B cell (primary cell): ENCODE data around the gene EIPR1. TPM values are rescaled to one million over a fixed set of nuclear protein-coding genes. Genes with fewer than 3 reads are reported as not detected.

Experiments used
- ATAC-seq: fragments of 200-7000 bp; cut with Tn5 transposase; one replicate; pipeline ENCODE4 v1.10.0; 2021; ENCODE audit warnings: low read depth, mild to moderate bottlenecking, moderate number of reproducible peaks, moderate library complexity
- CTCF ChIA-PET: fragments of 350-600 bp; sonication (Branson Sonifier 250); formaldehyde crosslinking; loops from one replicate; lab custom pipeline; 2021; ENCODE audit warnings: antibody characterized with exemption, inconsistent platforms; lab: Charles Lee
- POLR2A ChIA-PET: fragments of 350-600 bp; sonication (Branson Sonifier 250); formaldehyde crosslinking; loops from one replicate; lab custom pipeline; 2021; ENCODE audit warnings: antibody characterized with exemption; lab: Charles Lee
- DNase-seq: peaks from one replicate; pipeline ENCODE4 v3.0.0; 2013
- H2AFZ ChIP-seq: 2 replicates; pipeline ENCODE4 v1.6.1; 2012; ENCODE audit warnings: mild to moderate bottlenecking, low read depth, low read length; ENCODE audit not compliant: insufficient read depth, poor library complexity, severe bottlenecking
- H3K27ac ChIP-seq, 2 donors: 1 replicate in 1 of 2; 2 replicates in 1 of 2; pipeline ENCODE4 v1.5.1; 2012 to 2013; ENCODE audit warnings: low read length in 2 of 2, mild to moderate bottlenecking in 2 of 2, moderate library complexity in 1 of 2
- H3K27me3 ChIP-seq, 4 experiments: fragments of 200-600 bp in 1 of 4; sonication (generic) in 1 of 4; replicated peaks in 1 of 4; 1 replicate in 2 of 4; 2 replicates in 2 of 4; pipeline versions ENCODE4 v1.6.1 to v1.7.0; 2013 to 2016; ENCODE audit warnings: low read length in 3 of 4, mild to moderate bottlenecking in 2 of 4, mixed read lengths in 1 of 4, moderate library complexity in 1 of 4; ENCODE audit not compliant: insufficient read depth in 4 of 4, control insufficient read depth in 3 of 4; ENCODE audit errors: control extremely low read depth in 1 of 4
- H3K36me3 ChIP-seq, 2 experiments: replicated peaks in 1 of 2; 1 replicate in 1 of 2; 2 replicates in 1 of 2; pipeline versions ENCODE4 v1.6.1 to v1.7.1; 2013; ENCODE audit warnings: low read length in 1 of 2; ENCODE audit not compliant: insufficient read depth in 2 of 2, control insufficient read depth in 1 of 2; ENCODE audit errors: control extremely low read depth in 1 of 2, extremely low read depth in 1 of 2
- H3K4me1 ChIP-seq, 2 donors: fragments of 200-600 bp in 1 of 2; sonication (generic) in 1 of 2; 1 replicate in 1 of 2; 2 replicates in 1 of 2; pipeline versions ENCODE4 v1.5.1 to v1.6.1; 2013 to 2017; ENCODE audit warnings: low read length in 2 of 2; ENCODE audit not compliant: control insufficient read depth in 2 of 2, insufficient read depth in 2 of 2
- H3K4me2 ChIP-seq: replicated peaks from 2 replicates; pipeline ENCODE3; 2012; ENCODE audit warnings: mild to moderate bottlenecking, low read depth, low read length; ENCODE audit not compliant: poor library complexity, severe bottlenecking
- H3K4me3 ChIP-seq, 5 experiments: fragments of 200-600 bp in 1 of 5; sonication (generic) in 1 of 5; 1 replicate in 3 of 5; 2 replicates in 2 of 5; pipeline versions ENCODE4 v1.5.1 to v1.7.0; 2011 to 2016; ENCODE audit warnings: low read length in 4 of 5, mild to moderate bottlenecking in 4 of 5, low read depth in 2 of 5, control low read depth in 1 of 5, moderate library complexity in 1 of 5; ENCODE audit not compliant: insufficient read depth in 1 of 5; ENCODE audit errors: control extremely low read depth in 1 of 5, extremely low read depth in 1 of 5
- H3K79me2 ChIP-seq: fragments of 200-600 bp; sonication (generic); one replicate; pipeline ENCODE4 v1.6.0; 2016; ENCODE audit warnings: low read length; ENCODE audit not compliant: control insufficient read depth, insufficient read depth
- H3K9ac ChIP-seq: fragments of 200-600 bp; sonication (generic); 2 replicates; pipeline ENCODE4 v1.6.1; 2017; ENCODE audit warnings: mild to moderate bottlenecking, low read length, moderate library complexity
- H3K9me3 ChIP-seq, 3 donors: one replicate each; pipeline versions ENCODE4 v1.6.1 to v1.7.1; 2013; ENCODE audit warnings: low read length in 2 of 3; ENCODE audit not compliant: control insufficient read depth in 2 of 3, insufficient read depth in 1 of 3; ENCODE audit errors: control extremely low read depth in 1 of 3
- H4K20me1 ChIP-seq: 2 replicates; pipeline ENCODE4 v1.6.0; 2012; ENCODE audit warnings: mild to moderate bottlenecking, low read length; ENCODE audit not compliant: insufficient read depth, control insufficient read depth, poor library complexity, severe bottlenecking
- H3K27ac Mint-ChIP-seq: one replicate; pipeline ENCODE4 v1.8.0; 2021; ENCODE audit warnings: mixed read lengths
- H3K27me3 Mint-ChIP-seq: one replicate; pipeline ENCODE4 v1.8.0; 2021; ENCODE audit warnings: mixed read lengths
- H3K4me1 Mint-ChIP-seq: one replicate; pipeline ENCODE4 v1.8.0; 2021; ENCODE audit warnings: mixed read lengths
- H3K4me3 Mint-ChIP-seq: one replicate; pipeline ENCODE4 v1.8.0; 2021; ENCODE audit warnings: mixed read lengths
- H3K9me3 Mint-ChIP-seq: one replicate; pipeline ENCODE4 v1.8.0; 2022; ENCODE audit warnings: mixed read lengths; ENCODE audit not compliant: insufficient read depth
- CTCF ChIP-seq: fragments of 200-600 bp; IDR thresholded peaks from one replicate; pipeline ENCODE4 v1.8.0; 2022; ENCODE audit warnings: antibody characterized with exemption, mild to moderate bottlenecking
- EZH2 ChIP-seq: IDR thresholded peaks from 2 replicates; pipeline ENCODE4 v1.6.1; 2012; ENCODE audit warnings: borderline replicate concordance, low read depth, mild to moderate bottlenecking, moderate library complexity, low read length; ENCODE audit not compliant: insufficient read depth, poor library complexity, severe bottlenecking
- WGBS: methylation state at CpG from one replicate; pipeline ENCODE4 v1.1.5; 2013; ENCODE audit warnings: missing lambda C conversion rate; ENCODE audit not compliant: insufficient coverage; 5-methylcytosine and 5-hydroxymethylcytosine counted together
- intact Hi-C: fragments of 100-400 bp; cut with micrococcal nuclease; formaldehyde crosslinking; loops from one replicate; pipeline ENCODE4 v1.10.0; 2022
- polyA plus RNA-seq: library from polyadenylated mRNA; depleted of rRNA; stranded (reverse); fragments of >200 nt; gene quantifications from 2 replicates; pipeline ENCODE4 v1.2.3, GENCODE V29; 2012
- total RNA-seq, 2 donors: library from RNA; stranded (reverse); fragments of 120-200 nt in 1 of 2; gene quantifications; 1 replicate in 1 of 2; 2 replicates in 1 of 2; pipeline versions ENCODE4 v1.2.3 to v1.2.4, GENCODE V29; 2013 to 2022

The EIPR1 gene
- total and polyA plus RNA-seq, 2 donors (not counting 1 experiment from before 2014, with no cell fraction given) = 31.8 to 37.0 TPM

- Mint-ChIP-seq H3K9me3 (no peaks in the 10 kb centered on the region), H3K27me3 (no peaks in the 10 kb centered on the region), H3K4me3 (no peak overlapping the region), H3K4me1 (peaks cover 8% of the 10 kb centered on the region), H3K27ac (no peak overlapping the region)
- peaks cover 0 to 8% of the 10 kb centered on the region in 2 donors for H3K4me1 ChIP-seq
- no peak overlapping the region for H3K9ac ChIP-seq
- H3K27ac ChIP-seq = no peak overlapping the region
- intact Hi-C loops = no loop called here
- H3K79me2 ChIP-seq = peaks cover 36% of the 10 kb centered on the region
- peaks cover 6 to 24% of the 10 kb centered on the region in 2 experiments for H3K36me3 ChIP-seq
- H2AFZ ChIP-seq = no peak overlapping the region
- no peak overlapping the region for H3K4me2 ChIP-seq
- no peak overlapping the region for H3K4me3 ChIP-seq
- peaks cover 0 to 11% (median 0%) of the 10 kb centered on the region in 3 donors for H3K9me3 ChIP-seq
- POLR2A ChIA-PET = no interaction called here
- CTCF ChIA-PET = no interaction called here
- H4K20me1 ChIP-seq = peaks cover 20% of the 10 kb centered on the region
- H3K27me3 ChIP-seq = no peaks in the 10 kb centered on the region
- 100% methylated on average over 1 of the region's 3 CpGs for WGBS
- ATAC-seq = no peak
- TF ChIP-seq CTCF (no peak), EZH2 (no peak)
- no peak for DNase-seq
These were observed 33.5 kb upstream of the EIPR1 start for GRCh38 chr2:3411103-3411502.

- CTCF ChIA-PET = no interaction called here
- H3K27me3 Mint-ChIP-seq = no peaks in the 10 kb centered on the region
- Histone ChIP-seq H3K27me3 (no peaks in the 10 kb centered on the region), H4K20me1 (peaks cover 26% of the 10 kb centered on the region), H3K9ac (no peak overlapping the region), H2AFZ (no peak overlapping the region), H3K27ac (no peak overlapping the region), H3K4me1 (peaks cover 0 to 8% of the 10 kb centered on the region in 2 donors), H3K36me3 (peaks cover 5 to 27% of the 10 kb centered on the region in 2 experiments), H3K9me3 (peaks cover 0 to 9% (median 0%) of the 10 kb centered on the region in 3 donors), H3K4me3 (no peak overlapping the region), H3K79me2 (peaks cover 49% of the 10 kb centered on the region), H3K4me2 (no peak overlapping the region)
- no peak for DNase-seq
- no peaks in the 10 kb centered on the region for H3K9me3 Mint-ChIP-seq
- POLR2A ChIA-PET = no interaction called here
- no peak overlapping the region for H3K4me3 Mint-ChIP-seq
- intact Hi-C loops = no loop called here
- H3K27ac Mint-ChIP-seq = no peak overlapping the region
- TF ChIP-seq EZH2 (no peak), CTCF (no peak)
- H3K4me1 Mint-ChIP-seq = peaks cover 8% of the 10 kb centered on the region
- ATAC-seq = no peak
- WGBS = 50% methylated on average over 6 of the region's 12 CpGs
These were observed 32.1 kb upstream of the EIPR1 start for GRCh38 chr2:3409627-3410170.
